HepG2 (cell line): Measurements from ENCODE around the gene FOCAD. TPM values are rescaled to one million over a fixed set of nuclear protein-coding genes. Genes with fewer than 3 reads are reported as not detected.

Experiments used
- ESRRA ChIP-seq: sonication (generic); formaldehyde crosslinking; IDR thresholded peaks from 2 replicates; pipeline ENCODE4 v1.5.1; 2020; ENCODE audit warnings: mild to moderate bottlenecking, low read depth, missing genetic modification reagents
- HNRNPL ChIP-seq: fragments of 200-400 bp; formaldehyde crosslinking; IDR thresholded peaks from 2 replicates; pipeline ENCODE4 v1.6.1; 2017; ENCODE audit warnings: mild to moderate bottlenecking, low read depth, low read length
- KAT8 ChIP-seq: IDR thresholded peaks from 2 replicates; pipeline ENCODE4 v1.6.1; 2016; ENCODE audit warnings: missing genetic modification reagents, missing compliant biosample characterization
- KMT2A ChIP-seq: sonication (generic); formaldehyde crosslinking; IDR thresholded peaks from 2 replicates; pipeline ENCODE4 v1.4.0; 2020; ENCODE audit warnings: missing genetic modification reagents
- NPAS2 ChIP-seq: sonication (generic); formaldehyde crosslinking; IDR thresholded peaks from 2 replicates; pipeline ENCODE4 v1.8.0; 2022; ENCODE audit warnings: mild to moderate bottlenecking, missing genetic modification reagents, borderline replicate concordance
- NR2C2 ChIP-seq: sonication (generic); formaldehyde crosslinking; IDR thresholded peaks from 2 replicates; pipeline ENCODE4 v1.4.0; 2020; ENCODE audit warnings: missing genetic modification reagents, mild to moderate bottlenecking, moderate library complexity, borderline replicate concordance
- RBAK ChIP-seq: sonication (generic); formaldehyde crosslinking; IDR thresholded peaks from 2 replicates; pipeline ENCODE4 v1.5.1; 2020; ENCODE audit warnings: mild to moderate bottlenecking, missing genetic modification reagents
- ZNF75D ChIP-seq: sonication (generic); formaldehyde crosslinking; IDR thresholded peaks from 2 replicates; pipeline ENCODE4 v1.8.1; 2023; ENCODE audit warnings: missing genetic modification reagents, mild to moderate bottlenecking, borderline replicate concordance
- ZNF83 ChIP-seq: sonication (generic); formaldehyde crosslinking; IDR thresholded peaks from 2 replicates; pipeline ENCODE4 v1.4.0; 2020; ENCODE audit warnings: missing genetic modification reagents, mild to moderate bottlenecking, borderline replicate concordance
- ZSCAN9 ChIP-seq: IDR thresholded peaks from 2 replicates; pipeline ENCODE4 v1.6.1; 2016; ENCODE audit warnings: borderline replicate concordance
- polyA plus RNA-seq, 8 experiments: library from polyadenylated mRNA; depleted of rRNA in 3 of 8; stranded (reverse) in 7 of 8; unstranded in 1 of 8; fragments of >200 nt; fragmentation: Illumina TruSeq in 4 of 8; extraction: Trizol in 4 of 8; gene quantifications; 2 replicates each; pipeline versions ENCODE4 v1.2.1 to v1.2.3, GENCODE V29; 2011 to 2016; ENCODE audit warnings: low read depth in 4 of 8, missing spikeins in 1 of 8, mixed read lengths in 1 of 8; ENCODE audit not compliant: insufficient read depth in 1 of 8
- total RNA-seq, 5 experiments: library from RNA; depleted of rRNA; stranded (reverse); fragments of >200 nt; fragmentation: Illumina TruSeq; extraction: Trizol; gene quantifications; 2 replicates each; pipeline ENCODE4 v1.2.3, GENCODE V29; 2016; ENCODE audit warnings: low read depth in 1 of 5
- TF ChIP-seq, protein P1 (sequence below), 2 experiments: IDR thresholded peaks; 2 replicates each; pipeline ENCODE4 v1.6.1; 2011 to 2012; ENCODE audit warnings: low read length in 2 of 2, borderline replicate concordance in 1 of 2, low read depth in 1 of 2, mild to moderate bottlenecking in 1 of 2, moderate library complexity in 1 of 2
- TF ChIP-seq, protein P2 (sequence below): sonication (generic); formaldehyde crosslinking; IDR thresholded peaks from 2 replicates; pipeline ENCODE4 v1.4.0; 2020; ENCODE audit warnings: mild to moderate bottlenecking, missing genetic modification reagents
- TF ChIP-seq, protein P3 (sequence below): sonication (generic); formaldehyde crosslinking; IDR thresholded peaks from 2 replicates; pipeline ENCODE4 v1.4.0; 2020; ENCODE audit warnings: missing genetic modification reagents; ENCODE audit errors: not compliant biosample characterization
- TF ChIP-seq, protein P4 (sequence below): IDR thresholded peaks from 2 replicates; pipeline ENCODE4 v1.6.1; 2016; ENCODE audit warnings: missing compliant biosample characterization, missing genetic modification reagents, borderline replicate concordance
- TF ChIP-seq, protein P5 (sequence below): sonication (generic); formaldehyde crosslinking; IDR thresholded peaks from 2 replicates; pipeline ENCODE4 v1.4.0; 2020; ENCODE audit warnings: mild to moderate bottlenecking, missing genetic modification reagents
- TF ChIP-seq, protein P6 (sequence below): sonication (generic); formaldehyde crosslinking; IDR thresholded peaks from 2 replicates; pipeline ENCODE4 v1.4.0; 2020; ENCODE audit warnings: missing genetic modification reagents
- TF ChIP-seq, protein P7 (sequence below): sonication (generic); formaldehyde crosslinking; IDR thresholded peaks from 2 replicates; pipeline ENCODE4 v1.5.1; 2020; ENCODE audit warnings: mild to moderate bottlenecking, missing genetic modification reagents, moderate library complexity

FOCAD gene
- total and polyA plus RNA-seq, 2 of the 13 experiments (the other 11 are each of a cell fraction or from before 2014, with no cell fraction given): 18.0 to 31.1 TPM

DNA sequence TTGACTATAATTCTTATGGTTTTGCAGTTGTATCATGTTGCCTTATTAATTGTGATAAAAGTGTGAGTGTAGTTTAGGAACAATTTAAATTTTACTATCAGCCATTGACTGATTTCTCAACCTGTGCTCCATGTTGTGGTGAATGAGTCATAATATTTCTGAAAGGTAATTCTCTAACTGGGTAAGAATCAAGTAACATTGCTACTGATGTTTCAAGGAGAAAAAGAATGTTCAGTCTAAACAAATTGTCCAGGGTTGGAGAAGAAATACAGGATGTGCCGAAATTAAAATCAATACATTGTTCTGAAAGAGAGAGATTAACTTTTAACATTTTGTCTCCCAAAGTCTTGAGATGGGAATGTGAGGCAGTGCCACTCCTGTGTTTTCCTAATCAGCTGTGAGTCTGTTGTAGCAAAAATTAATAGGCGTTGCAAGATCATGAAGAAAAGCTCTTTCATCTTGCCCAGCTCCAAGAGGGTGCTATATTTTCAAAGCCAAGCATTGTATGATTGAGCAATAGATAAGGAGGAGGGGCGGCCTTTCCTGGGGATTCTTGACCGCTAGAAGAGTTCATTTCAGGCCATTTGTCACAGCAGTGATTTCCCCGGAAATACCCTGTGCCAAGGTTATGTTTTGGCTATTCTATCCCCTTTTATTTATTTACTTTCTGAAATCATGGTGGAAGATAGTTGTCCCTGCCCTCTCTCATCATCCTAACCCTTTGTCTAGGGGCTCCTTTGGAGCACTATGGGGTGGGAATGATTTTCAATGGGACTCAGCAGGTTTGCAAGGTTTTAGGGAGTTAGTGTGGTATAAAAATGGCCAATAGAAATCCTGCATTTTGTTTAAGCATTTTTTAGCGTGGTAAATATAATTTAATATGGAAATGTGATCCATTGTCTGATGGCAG is 151.6 kb downstream of the FOCAD start (continued):
- TF ChIP-seq, protein P1, sequence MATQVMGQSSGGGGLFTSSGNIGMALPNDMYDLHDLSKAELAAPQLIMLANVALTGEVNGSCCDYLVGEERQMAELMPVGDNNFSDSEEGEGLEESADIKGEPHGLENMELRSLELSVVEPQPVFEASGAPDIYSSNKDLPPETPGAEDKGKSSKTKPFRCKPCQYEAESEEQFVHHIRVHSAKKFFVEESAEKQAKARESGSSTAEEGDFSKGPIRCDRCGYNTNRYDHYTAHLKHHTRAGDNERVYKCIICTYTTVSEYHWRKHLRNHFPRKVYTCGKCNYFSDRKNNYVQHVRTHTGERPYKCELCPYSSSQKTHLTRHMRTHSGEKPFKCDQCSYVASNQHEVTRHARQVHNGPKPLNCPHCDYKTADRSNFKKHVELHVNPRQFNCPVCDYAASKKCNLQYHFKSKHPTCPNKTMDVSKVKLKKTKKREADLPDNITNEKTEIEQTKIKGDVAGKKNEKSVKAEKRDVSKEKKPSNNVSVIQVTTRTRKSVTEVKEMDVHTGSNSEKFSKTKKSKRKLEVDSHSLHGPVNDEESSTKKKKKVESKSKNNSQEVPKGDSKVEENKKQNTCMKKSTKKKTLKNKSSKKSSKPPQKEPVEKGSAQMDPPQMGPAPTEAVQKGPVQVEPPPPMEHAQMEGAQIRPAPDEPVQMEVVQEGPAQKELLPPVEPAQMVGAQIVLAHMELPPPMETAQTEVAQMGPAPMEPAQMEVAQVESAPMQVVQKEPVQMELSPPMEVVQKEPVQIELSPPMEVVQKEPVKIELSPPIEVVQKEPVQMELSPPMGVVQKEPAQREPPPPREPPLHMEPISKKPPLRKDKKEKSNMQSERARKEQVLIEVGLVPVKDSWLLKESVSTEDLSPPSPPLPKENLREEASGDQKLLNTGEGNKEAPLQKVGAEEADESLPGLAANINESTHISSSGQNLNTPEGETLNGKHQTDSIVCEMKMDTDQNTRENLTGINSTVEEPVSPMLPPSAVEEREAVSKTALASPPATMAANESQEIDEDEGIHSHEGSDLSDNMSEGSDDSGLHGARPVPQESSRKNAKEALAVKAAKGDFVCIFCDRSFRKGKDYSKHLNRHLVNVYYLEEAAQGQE (IDR thresholded peaks at IDR 0.05; ENCODE audit: borderline replicate concordance in 1 of 2, low read depth in 1 of 2, low read length in 2 of 2): 0 out of 4 replicates have a peak, but pooled peaks of 1 of the 2 experiments have one; percentile 28
- TF ChIP-seq NPAS2 (CRISPR knock-in tag) (no peak), ZNF75D (CRISPR knock-in tag) (no peak), HNRNPL (no peak), ZNF83 (CRISPR knock-in tag) (no peak), KMT2A (CRISPR knock-in tag) (no peak), NR2C2 (CRISPR knock-in tag) (no peak), RBAK (CRISPR knock-in tag) (no peak), KAT8 (peak; percentile 45; the same call in 1 of the 2 replicates), ESRRA (CRISPR knock-in tag) (no peak), ZSCAN9 (CRISPR knock-in tag) (no peak)
- TF ChIP-seq, protein P2, sequence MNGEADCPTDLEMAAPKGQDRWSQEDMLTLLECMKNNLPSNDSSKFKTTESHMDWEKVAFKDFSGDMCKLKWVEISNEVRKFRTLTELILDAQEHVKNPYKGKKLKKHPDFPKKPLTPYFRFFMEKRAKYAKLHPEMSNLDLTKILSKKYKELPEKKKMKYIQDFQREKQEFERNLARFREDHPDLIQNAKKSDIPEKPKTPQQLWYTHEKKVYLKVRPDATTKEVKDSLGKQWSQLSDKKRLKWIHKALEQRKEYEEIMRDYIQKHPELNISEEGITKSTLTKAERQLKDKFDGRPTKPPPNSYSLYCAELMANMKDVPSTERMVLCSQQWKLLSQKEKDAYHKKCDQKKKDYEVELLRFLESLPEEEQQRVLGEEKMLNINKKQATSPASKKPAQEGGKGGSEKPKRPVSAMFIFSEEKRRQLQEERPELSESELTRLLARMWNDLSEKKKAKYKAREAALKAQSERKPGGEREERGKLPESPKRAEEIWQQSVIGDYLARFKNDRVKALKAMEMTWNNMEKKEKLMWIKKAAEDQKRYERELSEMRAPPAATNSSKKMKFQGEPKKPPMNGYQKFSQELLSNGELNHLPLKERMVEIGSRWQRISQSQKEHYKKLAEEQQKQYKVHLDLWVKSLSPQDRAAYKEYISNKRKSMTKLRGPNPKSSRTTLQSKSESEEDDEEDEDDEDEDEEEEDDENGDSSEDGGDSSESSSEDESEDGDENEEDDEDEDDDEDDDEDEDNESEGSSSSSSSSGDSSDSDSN: no peak
- TF ChIP-seq, protein P3, sequence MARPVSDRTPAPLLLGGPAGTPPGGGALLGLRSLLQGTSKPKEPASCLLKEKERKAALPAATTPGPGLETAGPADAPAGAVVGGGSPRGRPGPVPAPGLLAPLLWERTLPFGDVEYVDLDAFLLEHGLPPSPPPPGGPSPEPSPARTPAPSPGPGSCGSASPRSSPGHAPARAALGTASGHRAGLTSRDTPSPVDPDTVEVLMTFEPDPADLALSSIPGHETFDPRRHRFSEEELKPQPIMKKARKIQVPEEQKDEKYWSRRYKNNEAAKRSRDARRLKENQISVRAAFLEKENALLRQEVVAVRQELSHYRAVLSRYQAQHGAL (CRISPR knock-in tag): no peak
- TF ChIP-seq, protein P4, sequence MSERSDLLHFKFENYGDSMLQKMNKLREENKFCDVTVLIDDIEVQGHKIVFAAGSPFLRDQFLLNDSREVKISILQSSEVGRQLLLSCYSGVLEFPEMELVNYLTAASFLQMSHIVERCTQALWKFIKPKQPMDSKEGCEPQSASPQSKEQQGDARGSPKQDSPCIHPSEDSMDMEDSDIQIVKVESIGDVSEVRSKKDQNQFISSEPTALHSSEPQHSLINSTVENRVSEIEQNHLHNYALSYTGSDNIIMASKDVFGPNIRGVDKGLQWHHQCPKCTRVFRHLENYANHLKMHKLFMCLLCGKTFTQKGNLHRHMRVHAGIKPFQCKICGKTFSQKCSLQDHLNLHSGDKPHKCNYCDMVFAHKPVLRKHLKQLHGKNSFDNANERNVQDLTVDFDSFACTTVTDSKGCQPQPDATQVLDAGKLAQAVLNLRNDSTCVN (CRISPR knock-in tag): no peak
- TF ChIP-seq, protein P5, sequence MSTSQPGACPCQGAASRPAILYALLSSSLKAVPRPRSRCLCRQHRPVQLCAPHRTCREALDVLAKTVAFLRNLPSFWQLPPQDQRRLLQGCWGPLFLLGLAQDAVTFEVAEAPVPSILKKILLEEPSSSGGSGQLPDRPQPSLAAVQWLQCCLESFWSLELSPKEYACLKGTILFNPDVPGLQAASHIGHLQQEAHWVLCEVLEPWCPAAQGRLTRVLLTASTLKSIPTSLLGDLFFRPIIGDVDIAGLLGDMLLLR: no peak
- TF ChIP-seq, protein P6, sequence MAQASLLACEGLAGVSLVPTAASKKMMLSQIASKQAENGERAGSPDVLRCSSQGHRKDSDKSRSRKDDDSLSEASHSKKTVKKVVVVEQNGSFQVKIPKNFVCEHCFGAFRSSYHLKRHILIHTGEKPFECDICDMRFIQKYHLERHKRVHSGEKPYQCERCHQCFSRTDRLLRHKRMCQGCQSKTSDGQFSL (CRISPR knock-in tag): no peak
- TF ChIP-seq, protein P7, sequence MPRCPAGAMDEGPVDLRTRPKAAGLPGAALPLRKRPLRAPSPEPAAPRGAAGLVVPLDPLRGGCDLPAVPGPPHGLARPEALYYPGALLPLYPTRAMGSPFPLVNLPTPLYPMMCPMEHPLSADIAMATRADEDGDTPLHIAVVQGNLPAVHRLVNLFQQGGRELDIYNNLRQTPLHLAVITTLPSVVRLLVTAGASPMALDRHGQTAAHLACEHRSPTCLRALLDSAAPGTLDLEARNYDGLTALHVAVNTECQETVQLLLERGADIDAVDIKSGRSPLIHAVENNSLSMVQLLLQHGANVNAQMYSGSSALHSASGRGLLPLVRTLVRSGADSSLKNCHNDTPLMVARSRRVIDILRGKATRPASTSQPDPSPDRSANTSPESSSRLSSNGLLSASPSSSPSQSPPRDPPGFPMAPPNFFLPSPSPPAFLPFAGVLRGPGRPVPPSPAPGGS (CRISPR knock-in tag): no peak
